Liver (tissue), 9 donors: ENCODE data around the gene PDHA1. TPM values are rescaled to one million over a fixed set of nuclear protein-coding genes. Genes with fewer than 3 reads are reported as not detected.

ENCODE experiments used
- DNase-seq: peaks from one replicate; pipeline ENCODE4 v3.0.0-alpha.2; 2017; ENCODE audit warnings: low spot score
- H3K27ac ChIP-seq, 2 donors: one replicate each; pipeline ENCODE4 v1.7.0; 2013; ENCODE audit warnings: inconsistent platforms in 2 of 2, low read length in 2 of 2, control low read depth in 1 of 2, low read depth in 1 of 2, mild to moderate bottlenecking in 1 of 2
- H3K27me3 ChIP-seq, 4 donors: one replicate each; pipeline versions ENCODE4 v1.6.1 to v1.7.0; 2013; ENCODE audit warnings: low read length in 3 of 4, inconsistent platforms in 1 of 4, mild to moderate bottlenecking in 1 of 4, moderate library complexity in 1 of 4; ENCODE audit not compliant: control insufficient read depth in 4 of 4, insufficient read depth in 4 of 4
- H3K36me3 ChIP-seq, 4 donors: one replicate each; pipeline versions ENCODE4 v1.6.1 to v1.7.0; 2013; ENCODE audit warnings: low read length in 3 of 4, mild to moderate bottlenecking in 3 of 4, low read depth in 1 of 4, moderate library complexity in 1 of 4; ENCODE audit not compliant: control insufficient read depth in 4 of 4, insufficient read depth in 3 of 4
- H3K4me1 ChIP-seq, 4 donors: one replicate each; pipeline versions ENCODE4 v1.6.1 to v1.7.0; 2013; ENCODE audit warnings: low read length in 3 of 4, mild to moderate bottlenecking in 3 of 4, moderate library complexity in 1 of 4; ENCODE audit not compliant: control insufficient read depth in 4 of 4, insufficient read depth in 4 of 4
- H3K4me3 ChIP-seq, 3 donors: one replicate each; pipeline versions ENCODE4 v1.6.1 to v1.7.0; 2013; ENCODE audit warnings: low read length in 3 of 3, control low read depth in 1 of 3, low read depth in 1 of 3, mild to moderate bottlenecking in 1 of 3
- H3K9ac ChIP-seq, 2 donors: one replicate each; pipeline ENCODE4 v1.7.0; 2013; ENCODE audit warnings: low read length in 2 of 2, mild to moderate bottlenecking in 2 of 2, moderate library complexity in 2 of 2, control low read depth in 1 of 2, low read depth in 1 of 2
- H3K9me3 ChIP-seq, 4 donors: one replicate each; pipeline versions ENCODE4 v1.6.1 to v1.7.0; 2013; ENCODE audit warnings: low read length in 3 of 4; ENCODE audit not compliant: control insufficient read depth in 4 of 4
- ATF3 ChIP-seq: IDR thresholded peaks from 2 replicates; pipeline ENCODE4 v1.6.1; 2016; ENCODE audit warnings: antibody characterized with exemption
- FOXA1 ChIP-seq: IDR thresholded peaks from 2 replicates; pipeline ENCODE4 v1.6.1; 2016; ENCODE audit warnings: antibody characterized with exemption
- FOXA2 ChIP-seq: IDR thresholded peaks from 2 replicates; pipeline ENCODE4 v1.6.1; 2016; ENCODE audit warnings: antibody characterized with exemption
- GABPA ChIP-seq, 2 donors: IDR thresholded peaks in 1 of 2; conservative IDR thresholded peaks in 1 of 2; 2 replicates each; pipeline ENCODE4 v1.6.1; 2016; ENCODE audit warnings: antibody characterized with exemption in 2 of 2, mild to moderate bottlenecking in 1 of 2, moderate library complexity in 1 of 2
- HNF4A ChIP-seq, 2 donors: conservative IDR thresholded peaks; 2 replicates each; pipeline ENCODE4 v1.6.1; 2016; ENCODE audit warnings: antibody characterized with exemption in 2 of 2, mild to moderate bottlenecking in 2 of 2
- JUND ChIP-seq, 2 donors: IDR thresholded peaks; 2 replicates each; pipeline ENCODE4 v1.6.1; 2016; ENCODE audit warnings: antibody characterized with exemption in 2 of 2
- NR2F2 ChIP-seq: IDR thresholded peaks from 2 replicates; pipeline ENCODE4 v1.6.1; 2016; ENCODE audit warnings: antibody characterized with exemption
- REST ChIP-seq: IDR thresholded peaks from 2 replicates; pipeline ENCODE4 v1.6.1; 2016; ENCODE audit warnings: antibody characterized with exemption, mild to moderate bottlenecking
- SP1 ChIP-seq: IDR thresholded peaks from 2 replicates; pipeline ENCODE4 v1.6.1; 2018; ENCODE audit warnings: antibody characterized with exemption, mild to moderate bottlenecking
- TAF1 ChIP-seq: conservative IDR thresholded peaks from 2 replicates; pipeline ENCODE4 v1.6.1; 2016; ENCODE audit warnings: antibody characterized with exemption, mild to moderate bottlenecking
- WGBS: extraction: QIAGEN DNeasy Blood & Tissue Kit; methylation state at CpG from one replicate; pipeline ENCODE4 v1.1.7; 2013; 5-methylcytosine and 5-hydroxymethylcytosine counted together
- polyA plus RNA-seq, 2 donors: library from polyadenylated mRNA; stranded (reverse) in 1 of 2; unstranded in 1 of 2; fragments of 200-250 nt in 1 of 2; fragments of >200 nt in 1 of 2; fragmentation: Nextera tagmentation in 1 of 2; extraction: Ambion mirVana in 1 of 2; gene quantifications; one replicate each; pipeline versions ENCODE4 v1.2.1 to v1.2.3, GENCODE V29; 2013 to 2015
- total RNA-seq, 2 donors: library from RNA; depleted of rRNA; stranded (reverse); fragments of >200 nt; gene quantifications; one replicate each; pipeline ENCODE4 v1.2.3, GENCODE V29; 2014
- TF ChIP-seq, protein P1 (sequence below): fragments of 150-350 bp; IDR thresholded peaks from 2 replicates; pipeline ENCODE4 v1.5.1; 2017; ENCODE audit warnings: improper control_type of control experiment, low read depth, low read length; ENCODE audit not compliant: missing input control
- TF ChIP-seq, protein P2 (sequence below): IDR thresholded peaks from 2 replicates; pipeline ENCODE4 v1.6.1; 2016; ENCODE audit warnings: antibody characterized with exemption
- donor health status: healthy.
- donor health status: healthy.
- donor health status: healthy.
- donor health status: healthy.
- donor health status: healthy.

The PDHA1 gene
- total and polyA plus RNA-seq, 4 donors: 63.5 to 153 (median 129) TPM

DNA sequence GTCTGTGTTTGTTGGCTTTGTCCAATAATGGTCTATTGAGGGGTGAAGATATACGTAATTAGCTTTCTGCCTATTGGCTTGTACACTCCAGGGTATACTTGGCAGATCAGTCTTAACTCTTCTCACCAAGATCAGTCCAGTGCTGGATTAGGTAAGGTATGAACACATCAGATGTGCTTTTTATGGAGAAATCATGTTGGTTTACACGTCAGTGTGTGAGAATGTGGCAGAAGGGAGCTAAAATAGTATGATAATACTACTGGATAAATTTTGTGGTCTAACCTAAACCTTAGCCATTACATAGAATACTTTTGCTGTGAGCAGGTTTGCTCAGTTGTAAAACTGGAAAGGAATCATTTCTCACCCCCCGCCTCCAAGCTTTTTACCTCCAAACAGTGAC lies 4.2 kb downstream of the PDHA1 start:
- Histone ChIP-seq H3K27me3 (no peaks in the 10 kb centered on the region), H3K9me3 (no peaks in the 10 kb centered on the region), H3K36me3 (peaks cover 0 to 15% (median 11%) of the 10 kb centered on the region in 4 donors), H3K9ac (no peak overlapping the region), H3K27ac (no peak overlapping the region), H3K4me1 (peaks cover 7 to 28% (median 14%) of the 10 kb centered on the region in 4 donors), H3K4me3 (no peak overlapping the region)
- 80% methylated on average over 3 of the region's 3 CpGs for WGBS
- TF ChIP-seq GABPA (IDR thresholded peaks at IDR 0.05 in 1 of 2, conservative IDR thresholded peaks at IDR 0.05 in 1 of 2) (no peak), REST (no peak), SP1 (no peak), ATF3 (no peak), TAF1 (no peak)
- no peak for DNase-seq

DNA sequence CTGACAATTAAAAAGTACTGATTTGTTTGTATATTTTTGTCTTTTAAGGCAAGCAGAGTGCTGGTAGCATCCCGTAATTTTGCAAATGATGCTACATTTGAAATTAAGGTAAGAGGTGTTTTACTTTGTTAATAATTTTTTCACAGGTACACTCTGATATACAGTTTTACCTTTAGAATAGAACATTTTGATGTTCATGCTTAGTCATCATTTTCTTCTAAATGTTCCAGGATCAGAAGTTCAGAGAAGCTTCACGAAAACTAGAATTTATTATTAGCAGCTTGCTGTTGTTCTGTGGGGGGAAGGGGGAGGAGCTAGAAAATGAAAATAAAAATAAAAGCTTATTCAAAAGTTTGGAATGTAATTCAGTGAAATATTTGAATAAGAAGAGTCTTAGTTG lies 5.5 kb downstream of the PDHA1 start:
- no peaks in the 10 kb centered on the region for H3K9me3 ChIP-seq
- H3K4me3 ChIP-seq: no peak overlapping the region
- H3K36me3 ChIP-seq: peaks cover 2 to 17% (median 14%) of the 10 kb centered on the region in 4 donors
- H3K27me3 ChIP-seq: no peaks in the 10 kb centered on the region
- H3K9ac ChIP-seq: no peak overlapping the region
- H3K27ac ChIP-seq: no peak overlapping the region
- 84% methylated on average over 2 of the region's 2 CpGs for WGBS
- peaks cover 8 to 26% (median 13%) of the 10 kb centered on the region in 4 donors for H3K4me1 ChIP-seq
- DNase-seq: no peak
- TF ChIP-seq REST (no peak), HNF4A (conservative IDR thresholded peaks at IDR 0.05) (no peak), JUND (IDR thresholded peaks at IDR 0.05) (no peak), FOXA2 (no peak), FOXA1 (no peak), NR2F2 (no peak)
- TF ChIP-seq, protein P1, sequence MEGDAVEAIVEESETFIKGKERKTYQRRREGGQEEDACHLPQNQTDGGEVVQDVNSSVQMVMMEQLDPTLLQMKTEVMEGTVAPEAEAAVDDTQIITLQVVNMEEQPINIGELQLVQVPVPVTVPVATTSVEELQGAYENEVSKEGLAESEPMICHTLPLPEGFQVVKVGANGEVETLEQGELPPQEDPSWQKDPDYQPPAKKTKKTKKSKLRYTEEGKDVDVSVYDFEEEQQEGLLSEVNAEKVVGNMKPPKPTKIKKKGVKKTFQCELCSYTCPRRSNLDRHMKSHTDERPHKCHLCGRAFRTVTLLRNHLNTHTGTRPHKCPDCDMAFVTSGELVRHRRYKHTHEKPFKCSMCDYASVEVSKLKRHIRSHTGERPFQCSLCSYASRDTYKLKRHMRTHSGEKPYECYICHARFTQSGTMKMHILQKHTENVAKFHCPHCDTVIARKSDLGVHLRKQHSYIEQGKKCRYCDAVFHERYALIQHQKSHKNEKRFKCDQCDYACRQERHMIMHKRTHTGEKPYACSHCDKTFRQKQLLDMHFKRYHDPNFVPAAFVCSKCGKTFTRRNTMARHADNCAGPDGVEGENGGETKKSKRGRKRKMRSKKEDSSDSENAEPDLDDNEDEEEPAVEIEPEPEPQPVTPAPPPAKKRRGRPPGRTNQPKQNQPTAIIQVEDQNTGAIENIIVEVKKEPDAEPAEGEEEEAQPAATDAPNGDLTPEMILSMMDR: no peak
- TF ChIP-seq, protein P2, sequence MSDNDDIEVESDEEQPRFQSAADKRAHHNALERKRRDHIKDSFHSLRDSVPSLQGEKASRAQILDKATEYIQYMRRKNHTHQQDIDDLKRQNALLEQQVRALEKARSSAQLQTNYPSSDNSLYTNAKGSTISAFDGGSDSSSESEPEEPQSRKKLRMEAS: no peak
